ENCODE measurements around the gene UBTFL1. TPM values are rescaled to one million over a fixed set of nuclear protein-coding genes. Genes with fewer than 3 reads are reported as not detected.

The UBTFL1 gene
- total RNA-seq, 3 donors from 2014 or later = not detected

- no peak for ATAC-seq
- H3K36me3 ChIP-seq (ENCODE audit: low read depth) = no peaks in the 10 kb centered on the region
- DNase-seq = no peak
- no peak for TF ChIP-seq CTCF (IDR thresholded peaks at IDR 0.05)
- intact Hi-C loops (cut with DNase I, micrococcal nuclease) = no loop called here
- no peaks in the 10 kb centered on the region for H3K9me3 ChIP-seq
- no peak overlapping the region for H3K4me3 ChIP-seq
- no peaks in the 10 kb centered on the region for H3K4me1 ChIP-seq (ENCODE audit: low read depth)
Observed at GRCh38 chr11:90120191-90120590, 34.4 kb downstream of the UBTFL1 start.

DNA sequence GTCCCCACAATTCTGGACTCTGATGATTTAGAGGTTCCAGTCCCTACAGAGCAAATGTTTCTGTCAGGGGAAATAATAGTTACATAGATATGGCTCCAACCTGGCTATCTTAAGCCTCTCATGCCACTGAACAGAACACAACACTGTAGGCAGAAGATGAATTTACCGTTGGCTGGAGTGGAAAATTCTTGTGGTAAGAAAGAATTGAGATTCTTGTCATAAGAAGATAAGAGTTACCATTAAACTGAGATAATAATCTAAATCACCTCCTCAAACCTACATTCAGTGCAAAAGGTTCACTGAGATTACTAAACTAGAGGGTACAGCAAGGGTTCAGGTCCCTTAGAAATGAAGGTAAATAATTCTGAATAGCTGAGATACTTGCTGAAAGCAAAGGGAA is 38.6 kb downstream of the UBTFL1 start:
- Histone ChIP-seq H3K9me3 (no peaks in the 10 kb centered on the region), H3K36me3 (ENCODE audit: low read depth) (no peaks in the 10 kb centered on the region), H3K4me1 (ENCODE audit: low read depth) (no peaks in the 10 kb centered on the region), H3K4me3 (no peak overlapping the region)
- no peak for DNase-seq
- intact Hi-C loops (cut with DNase I, micrococcal nuclease) = no loop called here
- no peak for ATAC-seq
- TF ChIP-seq CTCF (IDR thresholded peaks at IDR 0.05) = no peak

GRCh38 chr11:90124946-90125345 is 39.2 kb downstream of the UBTFL1 start:
- Histone ChIP-seq H3K4me1 (ENCODE audit: low read depth) (no peaks in the 10 kb centered on the region), H3K4me3 (no peak overlapping the region), H3K36me3 (ENCODE audit: low read depth) (no peaks in the 10 kb centered on the region), H3K9me3 (no peaks in the 10 kb centered on the region)
- TF ChIP-seq CTCF (IDR thresholded peaks at IDR 0.05) = no peak
- ATAC-seq = no peak
- intact Hi-C loops (cut with DNase I, micrococcal nuclease) = no loop called here
- no peak for DNase-seq

GRCh38 chr11:90133560-90134477 is 48.1 kb downstream of the UBTFL1 start:
- TF ChIP-seq CTCF (IDR thresholded peaks at IDR 0.05) = no peak
- intact Hi-C loops (cut with DNase I, micrococcal nuclease) = no loop called here
- ATAC-seq = no peak

GRCh38 chr11:90134478-90135003 is 48.8 kb downstream of the UBTFL1 start, which contains the start of gene NAALAD2:
TSS of gene NAALAD2 (plus strand) at chr11:90134663. CDS start at chr11:90134759, 96 bp downstream.
- no peaks in the 10 kb centered on the region for H3K9me3 ChIP-seq
- ATAC-seq (peak; percentile 26), DNase-seq (peak; percentile 12 to 44 (median 27))
- intact Hi-C loops (cut with DNase I, micrococcal nuclease) = no loop called here
- no peaks in the 10 kb centered on the region for H3K36me3 ChIP-seq (ENCODE audit: low read depth)
- no peaks in the 10 kb centered on the region for H3K4me1 ChIP-seq (ENCODE audit: low read depth)
- no peak for TF ChIP-seq CTCF (IDR thresholded peaks at IDR 0.05)
- no peak within 1 kb of the TSS for H3K4me3 ChIP-seq

More at GRCh38 chr11:90133560-90134477, 48.1 kb downstream of the UBTFL1 start:
- Histone ChIP-seq H3K4me1 (ENCODE audit: low read depth) (no peaks in the 10 kb centered on the region), H3K36me3 (ENCODE audit: low read depth) (no peaks in the 10 kb centered on the region), H3K4me3 (no peak overlapping the region), H3K9me3 (no peaks in the 10 kb centered on the region)
- DNase-seq = no peak

All from mucosa of descending colon (tissue), 3 donors.